ENCODE results near the gene VPS26A.

DNA sequence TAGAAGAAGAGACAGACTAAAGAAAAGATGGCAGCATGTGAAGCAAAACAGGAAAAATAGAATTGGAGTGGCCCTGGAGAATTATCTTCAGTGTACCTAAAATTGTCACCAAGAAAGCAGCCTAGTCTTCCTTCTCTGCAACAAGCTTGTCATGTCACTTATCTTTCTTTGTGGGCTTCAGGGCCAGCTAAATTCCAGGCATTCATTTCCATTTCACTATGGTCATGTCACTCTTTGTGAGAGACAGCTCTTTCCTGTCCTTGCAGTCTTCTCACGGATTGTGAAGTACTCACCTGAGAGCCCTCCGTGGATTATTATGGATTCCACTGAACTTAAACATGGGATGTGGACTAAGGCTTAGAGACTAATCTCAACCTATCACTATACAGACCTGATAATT is 87.1 kb downstream of the VPS26A start:
- TF ChIP-seq POLR2A (IDR thresholded peaks at IDR 0.05; ENCODE audit: low read depth, low read length), result no peak
- no peak for TF ChIP-seq POLR2AphosphoS5 (IDR thresholded peaks at IDR 0.05; ENCODE audit: insufficient read depth, low read depth, low read length)
- TF ChIP-seq GATA2 (IDR thresholded peaks at IDR 0.05; ENCODE audit: insufficient read depth, insufficient read length, low read depth, low read length), result no peak
- TF ChIP-seq CTCF (IDR thresholded peaks at IDR 0.05; ENCODE audit: extremely low read depth in 1 of 2, insufficient read depth in 1 of 2, low read depth in 1 of 2, low read length in 2 of 2), result no peak
- TF ChIP-seq EZH2 (IDR thresholded peaks at IDR 0.05; ENCODE audit: borderline replicate concordance, low read depth, low read length, severe bottlenecking), result no peak
